ENCODE data around the gene IL1RAPL2.

The IL1RAPL2 gene

GRCh38 chrX:105744946-105745345 is 1178.9 kb downstream of the IL1RAPL2 start:
- no peak for DNase-seq (ENCODE audit: extremely low spot score)
- CTCF ChIA-PET: no interaction called here
- POLR2A ChIA-PET: no interaction called here
- no peak for TF ChIP-seq FOXM1 (IDR thresholded peaks at IDR 0.05; ENCODE audit: borderline replicate concordance)
- no peak for TF ChIP-seq PKNOX1 (IDR thresholded peaks at IDR 0.05)
- TF ChIP-seq LEF1 (IDR thresholded peaks at IDR 0.05; ENCODE audit: borderline replicate concordance): no peak
- TF ChIP-seq HDGF (IDR thresholded peaks at IDR 0.05; ENCODE audit: borderline replicate concordance): no peak
- TF ChIP-seq BHLHE40 (IDR thresholded peaks at IDR 0.05; ENCODE audit: borderline replicate concordance): no peak
- TF ChIP-seq SUZ12 (IDR thresholded peaks at IDR 0.05): no peak

- ChIA-PET POLR2A (no interaction called here), CTCF (no interaction called here)
- no peak for TF ChIP-seq SP1 (IDR thresholded peaks at IDR 0.05)
- no peak for TF ChIP-seq NFRKB (IDR thresholded peaks at IDR 0.05)
- no peak for TF ChIP-seq CTBP1 (IDR thresholded peaks at IDR 0.05; ENCODE audit: borderline replicate concordance)
- no peak for TF ChIP-seq BHLHE40 (IDR thresholded peaks at IDR 0.05; ENCODE audit: borderline replicate concordance)
- TF ChIP-seq L3MBTL2 (conservative IDR thresholded peaks at IDR 0.05): no peak
- no peak for TF ChIP-seq FOXM1 (IDR thresholded peaks at IDR 0.05; ENCODE audit: borderline replicate concordance)
- TF ChIP-seq ELF4 (IDR thresholded peaks at IDR 0.05): no peak
- no peak for TF ChIP-seq PKNOX1 (IDR thresholded peaks at IDR 0.05)
- TF ChIP-seq ZNF384 (IDR thresholded peaks at IDR 0.05): no peak
- TF ChIP-seq LEF1 (IDR thresholded peaks at IDR 0.05; ENCODE audit: borderline replicate concordance): no peak
- TF ChIP-seq FOXA1 (IDR thresholded peaks at IDR 0.05): no peak
- TF ChIP-seq HDGF (IDR thresholded peaks at IDR 0.05; ENCODE audit: borderline replicate concordance): no peak
- TF ChIP-seq ARNT (IDR thresholded peaks at IDR 0.05): no peak
- TF ChIP-seq SUZ12 (IDR thresholded peaks at IDR 0.05): no peak
- no peak for DNase-seq (ENCODE audit: extremely low spot score)
These were observed 1179.9 kb downstream of the IL1RAPL2 start for GRCh38 chrX:105745863-105746262.

GRCh38 chrX:105752338-105752956 is 1186.4 kb downstream of the IL1RAPL2 start:
- no peak for DNase-seq (ENCODE audit: extremely low spot score)
- POLR2A ChIA-PET: no interaction called here
- TF ChIP-seq LEF1 (IDR thresholded peaks at IDR 0.05; ENCODE audit: borderline replicate concordance) (no peak), ELF4 (IDR thresholded peaks at IDR 0.05) (no peak), ARNT (IDR thresholded peaks at IDR 0.05) (no peak), ZNF384 (IDR thresholded peaks at IDR 0.05) (no peak), L3MBTL2 (conservative IDR thresholded peaks at IDR 0.05) (no peak), PKNOX1 (IDR thresholded peaks at IDR 0.05) (no peak), BHLHE40 (IDR thresholded peaks at IDR 0.05; ENCODE audit: borderline replicate concordance) (no peak), HDGF (IDR thresholded peaks at IDR 0.05; ENCODE audit: borderline replicate concordance) (no peak), SUZ12 (IDR thresholded peaks at IDR 0.05) (no peak)
- CTCF ChIA-PET: no interaction called here

GRCh38 chrX:105753411-105753810 is 1187.4 kb downstream of the IL1RAPL2 start:
- no peak for TF ChIP-seq CTBP1 (IDR thresholded peaks at IDR 0.05; ENCODE audit: borderline replicate concordance)
- no peak for TF ChIP-seq L3MBTL2 (conservative IDR thresholded peaks at IDR 0.05)
- no peak for TF ChIP-seq BHLHE40 (IDR thresholded peaks at IDR 0.05; ENCODE audit: borderline replicate concordance)
- TF ChIP-seq SP1 (IDR thresholded peaks at IDR 0.05): no peak
- TF ChIP-seq FOXK2 (IDR thresholded peaks at IDR 0.05): no peak
- no peak for TF ChIP-seq LEF1 (IDR thresholded peaks at IDR 0.05; ENCODE audit: borderline replicate concordance)
- no peak for TF ChIP-seq ZNF384 (IDR thresholded peaks at IDR 0.05)
- TF ChIP-seq TARDBP (IDR thresholded peaks at IDR 0.05): no peak
- CTCF ChIA-PET: no interaction called here
- POLR2A ChIA-PET: no interaction called here
- no peak for DNase-seq (ENCODE audit: extremely low spot score)

GRCh38 chrX:105754286-105754964 is 1188.4 kb downstream of the IL1RAPL2 start:
- DNase-seq (ENCODE audit: extremely low spot score): no peak
- POLR2A ChIA-PET: no interaction called here
- CTCF ChIA-PET: no interaction called here
- TF ChIP-seq TARDBP (IDR thresholded peaks at IDR 0.05): no peak
- TF ChIP-seq L3MBTL2 (conservative IDR thresholded peaks at IDR 0.05): no peak
- no peak for TF ChIP-seq SP1 (IDR thresholded peaks at IDR 0.05)
- no peak for TF ChIP-seq NFRKB (IDR thresholded peaks at IDR 0.05)
- TF ChIP-seq SUZ12 (IDR thresholded peaks at IDR 0.05): no peak
- TF ChIP-seq HDGF (IDR thresholded peaks at IDR 0.05; ENCODE audit: borderline replicate concordance): no peak
- TF ChIP-seq BHLHE40 (IDR thresholded peaks at IDR 0.05; ENCODE audit: borderline replicate concordance): no peak
- no peak for TF ChIP-seq PKNOX1 (IDR thresholded peaks at IDR 0.05)
- TF ChIP-seq CTBP1 (IDR thresholded peaks at IDR 0.05; ENCODE audit: borderline replicate concordance): no peak
- no peak for TF ChIP-seq ARNT (IDR thresholded peaks at IDR 0.05)
- TF ChIP-seq FOXK2 (IDR thresholded peaks at IDR 0.05): no peak
- no peak for TF ChIP-seq FOXA1 (IDR thresholded peaks at IDR 0.05)
- TF ChIP-seq ZNF384 (IDR thresholded peaks at IDR 0.05): no peak
- TF ChIP-seq LEF1 (IDR thresholded peaks at IDR 0.05; ENCODE audit: borderline replicate concordance): no peak
- no peak for TF ChIP-seq FOXM1 (IDR thresholded peaks at IDR 0.05; ENCODE audit: borderline replicate concordance)
- no peak for TF ChIP-seq ELF4 (IDR thresholded peaks at IDR 0.05)
